ENCODE measurements around the gene TMEM266. TPM values are rescaled to one million over a fixed set of nuclear protein-coding genes. Genes with fewer than 3 reads are reported as not detected.

TMEM266 gene
- total RNA-seq, 4 donors from 2014 or later = 0.27 to 2.7 (median 1.5) TPM

DNA sequence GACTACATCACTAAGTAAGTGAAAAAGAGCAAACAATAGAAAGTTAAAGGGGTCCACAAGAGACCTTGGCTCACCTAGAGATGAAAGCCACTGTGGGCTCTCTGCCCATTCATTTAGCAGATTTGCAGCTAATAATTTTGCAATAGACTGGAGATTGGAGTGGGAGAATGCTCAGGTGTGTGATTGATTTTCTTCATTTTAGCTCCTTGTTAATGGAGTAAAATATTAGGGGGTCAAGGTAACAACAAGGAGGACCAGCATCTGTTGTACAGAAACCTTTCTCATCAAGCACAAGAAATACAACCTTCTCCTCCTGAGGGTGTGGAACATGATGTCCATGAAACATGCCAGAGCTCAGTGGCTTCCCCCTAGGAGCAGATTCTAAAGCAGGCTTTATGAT, 63.2 kb downstream of the TMEM266 start:
- no peak overlapping the region for H3K4me3 ChIP-seq (ENCODE audit: low read depth, poor library complexity, severe bottlenecking)

DNA sequence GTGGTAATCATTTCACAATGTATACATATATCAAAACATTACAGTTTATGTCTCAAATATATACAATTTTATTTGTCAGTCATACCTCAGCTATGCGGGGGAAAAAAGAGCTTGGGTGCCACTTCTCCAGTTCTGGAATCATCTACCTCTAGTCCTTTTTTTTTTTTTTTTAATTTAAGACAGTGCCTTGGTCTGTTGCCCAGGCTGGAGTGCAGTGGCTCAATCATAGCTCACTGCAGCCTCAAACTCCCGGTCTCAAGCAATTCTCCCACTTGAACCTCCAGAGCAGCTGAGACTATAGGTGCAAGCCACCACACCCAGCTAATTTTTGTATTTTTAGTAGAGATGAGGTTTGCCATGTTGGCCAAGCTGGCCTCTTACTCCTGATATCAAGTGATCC, 67.4 kb downstream of the TMEM266 start:
- no peak for TF ChIP-seq POLR2A (IDR thresholded peaks at IDR 0.05)
- TF ChIP-seq, protein P1, sequence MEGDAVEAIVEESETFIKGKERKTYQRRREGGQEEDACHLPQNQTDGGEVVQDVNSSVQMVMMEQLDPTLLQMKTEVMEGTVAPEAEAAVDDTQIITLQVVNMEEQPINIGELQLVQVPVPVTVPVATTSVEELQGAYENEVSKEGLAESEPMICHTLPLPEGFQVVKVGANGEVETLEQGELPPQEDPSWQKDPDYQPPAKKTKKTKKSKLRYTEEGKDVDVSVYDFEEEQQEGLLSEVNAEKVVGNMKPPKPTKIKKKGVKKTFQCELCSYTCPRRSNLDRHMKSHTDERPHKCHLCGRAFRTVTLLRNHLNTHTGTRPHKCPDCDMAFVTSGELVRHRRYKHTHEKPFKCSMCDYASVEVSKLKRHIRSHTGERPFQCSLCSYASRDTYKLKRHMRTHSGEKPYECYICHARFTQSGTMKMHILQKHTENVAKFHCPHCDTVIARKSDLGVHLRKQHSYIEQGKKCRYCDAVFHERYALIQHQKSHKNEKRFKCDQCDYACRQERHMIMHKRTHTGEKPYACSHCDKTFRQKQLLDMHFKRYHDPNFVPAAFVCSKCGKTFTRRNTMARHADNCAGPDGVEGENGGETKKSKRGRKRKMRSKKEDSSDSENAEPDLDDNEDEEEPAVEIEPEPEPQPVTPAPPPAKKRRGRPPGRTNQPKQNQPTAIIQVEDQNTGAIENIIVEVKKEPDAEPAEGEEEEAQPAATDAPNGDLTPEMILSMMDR (IDR thresholded peaks at IDR 0.05) = no peak
- no peak overlapping the region for H3K4me3 ChIP-seq (ENCODE audit: low read depth, poor library complexity, severe bottlenecking)
- intact Hi-C loops (cut with DNase I; ENCODE audit: low total_unique reads) = loop anchor here (5.0 kb wide), 1 partner anchor 1765 kb away; no protein-coding TSS in a partner anchor
- WGBS, 2 donors = 67 to 88% methylated on average over 2 of the region's 2 CpGs
- DNase-seq (ENCODE audit: low spot score in 2 of 2) = no peak

More for the DNA sequence above, 63.2 kb downstream of the TMEM266 start:
- TF ChIP-seq POLR2A (IDR thresholded peaks at IDR 0.05) = no peak
- TF ChIP-seq, protein P1 (IDR thresholded peaks at IDR 0.05) = no peak
- intact Hi-C loops (cut with DNase I; ENCODE audit: low total_unique reads) = no loop called here
- no peak for DNase-seq (ENCODE audit: low spot score in 2 of 2)

DNA sequence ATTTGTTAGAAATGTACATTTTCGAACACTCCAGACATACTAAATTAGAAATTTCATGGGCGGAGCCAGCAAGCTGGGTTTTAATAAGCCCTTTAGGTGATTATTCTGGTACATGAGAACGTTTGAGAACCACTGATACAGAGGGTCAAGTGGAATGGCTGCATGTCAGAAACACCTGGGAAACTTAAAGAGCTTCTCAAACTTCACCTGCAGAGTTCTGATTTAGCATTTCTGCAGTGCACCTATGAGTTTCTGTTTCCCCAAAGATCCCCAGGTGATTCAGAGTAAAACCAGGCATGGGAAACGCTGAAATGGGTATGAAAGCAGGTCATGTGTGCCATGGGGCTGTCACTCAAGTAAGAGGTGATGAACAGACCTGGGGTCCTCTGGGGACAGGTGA, 68.1 kb downstream of the TMEM266 start:
- intact Hi-C loops (cut with DNase I; ENCODE audit: low total_unique reads) = loop anchor here (5.0 kb wide), 1 partner anchor 1766 kb away; no protein-coding TSS in a partner anchor
- TF ChIP-seq POLR2A (IDR thresholded peaks at IDR 0.05) = no peak
- TF ChIP-seq, protein P1 (IDR thresholded peaks at IDR 0.05) = no peak
- no peak overlapping the region for H3K4me3 ChIP-seq (ENCODE audit: low read depth, poor library complexity, severe bottlenecking)
- 57 to 59% methylated on average over 4 of the region's 4 CpGs for WGBS, 2 donors
- DNase-seq (ENCODE audit: low spot score in 2 of 2) = no peak

DNA sequence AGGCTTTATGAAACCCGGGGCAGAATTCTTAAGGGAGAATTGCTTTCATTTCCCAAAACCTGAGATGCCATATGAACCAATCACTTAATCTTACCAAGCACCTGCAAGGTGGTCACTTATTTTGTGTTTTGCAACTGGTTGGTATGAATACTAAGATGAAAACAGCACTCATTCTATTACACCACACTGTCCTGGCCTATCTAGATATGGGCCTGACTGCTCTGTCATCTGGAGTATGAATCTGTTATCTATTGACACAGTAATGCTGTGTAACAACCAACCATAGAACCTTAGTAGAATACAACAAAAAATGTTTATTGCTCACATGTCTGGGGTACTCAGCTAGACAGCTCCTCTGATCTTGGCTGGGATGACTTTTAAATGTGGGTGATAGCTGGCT, 74.8 kb downstream of the TMEM266 start:
- H3K4me3 ChIP-seq (ENCODE audit: low read depth, poor library complexity, severe bottlenecking) = no peak overlapping the region
- no peak for DNase-seq (ENCODE audit: low spot score in 2 of 2)
- WGBS, 2 donors = 92 to 94% methylated on average over 1 of the region's 1 CpG
- intact Hi-C loops (cut with DNase I; ENCODE audit: low total_unique reads) = loop anchor here (10.0 kb wide), 1 partner anchor 60 kb away; no protein-coding TSS in a partner anchor
- no peak for TF ChIP-seq POLR2A (IDR thresholded peaks at IDR 0.05)
- TF ChIP-seq, protein P1 (IDR thresholded peaks at IDR 0.05) = no peak

DNA sequence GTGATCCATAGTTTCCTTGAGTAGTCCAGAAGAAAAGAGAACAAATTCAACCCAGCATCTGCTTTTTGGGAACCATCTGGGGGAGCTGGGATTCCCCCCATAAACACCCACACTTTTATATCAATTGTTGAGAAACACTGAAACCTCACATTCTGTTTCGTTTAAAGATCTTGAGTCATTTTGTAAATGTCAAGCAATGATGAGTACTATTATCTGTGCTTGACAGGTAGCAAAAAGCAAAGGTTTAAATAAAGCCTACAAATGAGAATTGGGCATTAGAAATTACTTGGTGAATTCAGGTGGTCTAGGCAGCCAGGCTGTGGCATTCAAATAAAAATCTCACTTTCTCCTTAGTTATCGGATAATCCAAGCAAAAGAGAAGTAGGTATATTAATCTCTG, 75.7 kb downstream of the TMEM266 start:
- 93% methylated on average over 2 of the region's 2 CpGs for WGBS, 2 donors
- no peak for DNase-seq (ENCODE audit: low spot score in 2 of 2)
- no peak for TF ChIP-seq POLR2A (IDR thresholded peaks at IDR 0.05)
- TF ChIP-seq, protein P1 (IDR thresholded peaks at IDR 0.05) = no peak
- H3K4me3 ChIP-seq (ENCODE audit: low read depth, poor library complexity, severe bottlenecking) = no peak overlapping the region
- intact Hi-C loops (cut with DNase I; ENCODE audit: low total_unique reads) = loop anchor here (10.0 kb wide), 1 partner anchor 61 kb away; no protein-coding TSS in a partner anchor

DNA sequence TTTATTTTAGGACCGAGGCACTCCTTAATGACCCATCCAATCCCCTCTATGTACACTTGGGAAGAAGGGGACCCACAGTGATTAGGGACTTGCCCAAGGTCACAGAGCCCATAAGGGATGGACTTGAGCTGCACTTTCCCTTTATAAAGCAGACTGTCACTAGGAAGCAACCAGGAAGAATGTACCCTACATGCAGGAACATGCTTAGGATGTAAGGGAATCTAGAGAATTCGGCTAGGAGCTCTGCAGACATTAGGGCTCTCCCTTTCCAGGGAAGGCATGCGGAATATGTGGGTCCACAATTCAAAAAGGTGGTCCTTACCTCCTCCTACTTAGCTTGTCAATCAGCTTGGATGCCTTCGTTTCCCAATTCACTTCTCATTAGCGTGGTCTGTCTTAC, 78.7 kb downstream of the TMEM266 start:
- intact Hi-C loops (cut with DNase I; ENCODE audit: low total_unique reads) = loop anchor here (10.0 kb wide), 1 partner anchor 64 kb away; no protein-coding TSS in a partner anchor
- WGBS, 2 donors = 50 to 51% methylated on average over 5 of the region's 5 CpGs
- no peak for DNase-seq (ENCODE audit: low spot score in 2 of 2)
- no peak for TF ChIP-seq POLR2A (IDR thresholded peaks at IDR 0.05)
- TF ChIP-seq, protein P1 (IDR thresholded peaks at IDR 0.05) = no peak
- no peak overlapping the region for H3K4me3 ChIP-seq (ENCODE audit: low read depth, poor library complexity, severe bottlenecking)

Measured in lower leg skin (tissue), 4 donors.